ENCODE measurements around the gene OTUB2. TPM values are rescaled to one million over a fixed set of nuclear protein-coding genes. Genes with fewer than 3 reads are reported as not detected.

OTUB2 gene
- polyA plus RNA-seq, 3 donors = 0.25 to 0.95 (median 0.28) TPM

GRCh38 chr14:94005324-94006073, 20.6 kb upstream of the OTUB2 start:
- Histone ChIP-seq H3K9ac (ENCODE audit: insufficient read depth, low read length, poor library complexity, severe bottlenecking) (no peak overlapping the region), H3K9me3 (replicated peaks in 1 of 2; ENCODE audit: control insufficient read depth in 1 of 2, insufficient read depth in 1 of 2, low read length in 2 of 2) (no peaks in the 10 kb centered on the region), H3K27ac (ENCODE audit: low read depth in 1 of 2, low read length in 2 of 2) (no peak overlapping the region), H2AFZ (ENCODE audit: insufficient read depth, low read depth, low read length, poor library complexity, severe bottlenecking) (no peak overlapping the region), H3K27me3 (ENCODE audit: control insufficient read depth in 2 of 2, insufficient read depth in 2 of 2, low read length in 2 of 2) (no peaks in the 10 kb centered on the region), H3K4me1 (ENCODE audit: control insufficient read depth in 1 of 2, insufficient read depth in 2 of 2, low read length in 2 of 2) (no peaks in the 10 kb centered on the region), H3K4me3 (replicated peaks in 1 of 3; ENCODE audit: low read depth in 2 of 3, low read length in 3 of 3) (no peak overlapping the region), H3K36me3 (replicated peaks in 1 of 2; ENCODE audit: control insufficient read depth in 1 of 2, insufficient read depth in 2 of 2, low read length in 2 of 2) (no peaks in the 10 kb centered on the region), H4K20me1 (ENCODE audit: insufficient read depth, low read length) (no peaks in the 10 kb centered on the region), H3K79me2 (ENCODE audit: insufficient read depth, low read length) (no peaks in the 10 kb centered on the region), H3K4me2 (replicated peaks; ENCODE audit: extremely low read depth, low read length, poor library complexity, severe bottlenecking) (no peak overlapping the region)
- H3K4me3 Mint-ChIP-seq = no peak overlapping the region
- H3K9me3 Mint-ChIP-seq = no peaks in the 10 kb centered on the region
- peak overlapping the region in 1 of 7 donors; percentile 2 for H3K27ac Mint-ChIP-seq
- peaks cover 4% of the 10 kb centered on the region for H3K4me1 Mint-ChIP-seq
- no peak for DNase-seq
- TF ChIP-seq, protein P1, sequence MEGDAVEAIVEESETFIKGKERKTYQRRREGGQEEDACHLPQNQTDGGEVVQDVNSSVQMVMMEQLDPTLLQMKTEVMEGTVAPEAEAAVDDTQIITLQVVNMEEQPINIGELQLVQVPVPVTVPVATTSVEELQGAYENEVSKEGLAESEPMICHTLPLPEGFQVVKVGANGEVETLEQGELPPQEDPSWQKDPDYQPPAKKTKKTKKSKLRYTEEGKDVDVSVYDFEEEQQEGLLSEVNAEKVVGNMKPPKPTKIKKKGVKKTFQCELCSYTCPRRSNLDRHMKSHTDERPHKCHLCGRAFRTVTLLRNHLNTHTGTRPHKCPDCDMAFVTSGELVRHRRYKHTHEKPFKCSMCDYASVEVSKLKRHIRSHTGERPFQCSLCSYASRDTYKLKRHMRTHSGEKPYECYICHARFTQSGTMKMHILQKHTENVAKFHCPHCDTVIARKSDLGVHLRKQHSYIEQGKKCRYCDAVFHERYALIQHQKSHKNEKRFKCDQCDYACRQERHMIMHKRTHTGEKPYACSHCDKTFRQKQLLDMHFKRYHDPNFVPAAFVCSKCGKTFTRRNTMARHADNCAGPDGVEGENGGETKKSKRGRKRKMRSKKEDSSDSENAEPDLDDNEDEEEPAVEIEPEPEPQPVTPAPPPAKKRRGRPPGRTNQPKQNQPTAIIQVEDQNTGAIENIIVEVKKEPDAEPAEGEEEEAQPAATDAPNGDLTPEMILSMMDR (IDR thresholded peaks at IDR 0.05) = peak; percentile 64
- 46% methylated on average over 5 of the region's 14 CpGs for WGBS (ENCODE audit: insufficient coverage)
- H3K36me3 Mint-ChIP-seq = no peaks in the 10 kb centered on the region
- intact Hi-C loops (cut with micrococcal nuclease) = no loop called here
- H3K27me3 Mint-ChIP-seq (ENCODE audit: low read depth in 3 of 3) = peaks cover 5 to 14% (median 13%) of the 10 kb centered on the region in 3 donors

GRCh38 chr14:94008234-94008633, 17.9 kb upstream of the OTUB2 start:
- peaks cover 0 to 3% of the 10 kb centered on the region in 2 donors for H3K4me1 ChIP-seq (ENCODE audit: control insufficient read depth in 1 of 2, insufficient read depth in 2 of 2, low read length in 2 of 2)
- Mint-ChIP-seq H3K27me3 (ENCODE audit: low read depth in 3 of 3) (peaks cover 6 to 11% (median 8%) of the 10 kb centered on the region in 3 donors), H3K4me1 (peaks cover 8% of the 10 kb centered on the region)

More at GRCh38 chr14:94008234-94008633, 17.9 kb upstream of the OTUB2 start:
- no peak overlapping the region for H3K27ac ChIP-seq (ENCODE audit: low read depth in 1 of 2, low read length in 2 of 2)
- H4K20me1 ChIP-seq (ENCODE audit: insufficient read depth, low read length) = no peaks in the 10 kb centered on the region
- no peaks in the 10 kb centered on the region for H3K36me3 ChIP-seq (replicated peaks in 1 of 2; ENCODE audit: control insufficient read depth in 1 of 2, insufficient read depth in 2 of 2, low read length in 2 of 2)
- intact Hi-C loops (cut with micrococcal nuclease) = no loop called here
- no peak overlapping the region for H3K9ac ChIP-seq (ENCODE audit: insufficient read depth, low read length, poor library complexity, severe bottlenecking)
- TF ChIP-seq, protein P1 (IDR thresholded peaks at IDR 0.05) = no peak
- Mint-ChIP-seq H3K9me3 (no peaks in the 10 kb centered on the region), H3K27ac (no peak overlapping the region), H3K4me3 (no peak overlapping the region), H3K36me3 (no peaks in the 10 kb centered on the region)
- WGBS (ENCODE audit: insufficient coverage) = 79% methylated on average over 3 of the region's 3 CpGs
- no peak for DNase-seq
- H3K27me3 ChIP-seq (ENCODE audit: control insufficient read depth in 2 of 2, insufficient read depth in 2 of 2, low read length in 2 of 2) = no peaks in the 10 kb centered on the region
- H3K9me3 ChIP-seq (replicated peaks in 1 of 2; ENCODE audit: control insufficient read depth in 1 of 2, insufficient read depth in 1 of 2, low read length in 2 of 2) = no peaks in the 10 kb centered on the region
- no peaks in the 10 kb centered on the region for H3K79me2 ChIP-seq (ENCODE audit: insufficient read depth, low read length)
- H3K4me3 ChIP-seq (replicated peaks in 1 of 3; ENCODE audit: low read depth in 2 of 3, low read length in 3 of 3) = no peak overlapping the region
- no peak overlapping the region for H3K4me2 ChIP-seq (replicated peaks; ENCODE audit: extremely low read depth, low read length, poor library complexity, severe bottlenecking)
- no peak overlapping the region for H2AFZ ChIP-seq (ENCODE audit: insufficient read depth, low read depth, low read length, poor library complexity, severe bottlenecking)

Measured in CD14-positive monocyte (primary cell).